GM12875 (cell line): ENCODE measurements around the gene SLC23A3.

Source experiments
- H3K4me3 ChIP-seq: one replicate; pipeline ENCODE4 v1.5.1; 2011; ENCODE audit warnings: low read depth, low read length, control low read depth
- CTCF ChIP-seq: IDR thresholded peaks from 2 replicates; pipeline ENCODE4 v1.5.1; 2011; ENCODE audit warnings: low read depth, mild to moderate bottlenecking, control low read depth, inconsistent platforms, low read length, moderate library complexity, borderline replicate concordance; ENCODE audit not compliant: insufficient read depth

SLC23A3 gene

DNA sequence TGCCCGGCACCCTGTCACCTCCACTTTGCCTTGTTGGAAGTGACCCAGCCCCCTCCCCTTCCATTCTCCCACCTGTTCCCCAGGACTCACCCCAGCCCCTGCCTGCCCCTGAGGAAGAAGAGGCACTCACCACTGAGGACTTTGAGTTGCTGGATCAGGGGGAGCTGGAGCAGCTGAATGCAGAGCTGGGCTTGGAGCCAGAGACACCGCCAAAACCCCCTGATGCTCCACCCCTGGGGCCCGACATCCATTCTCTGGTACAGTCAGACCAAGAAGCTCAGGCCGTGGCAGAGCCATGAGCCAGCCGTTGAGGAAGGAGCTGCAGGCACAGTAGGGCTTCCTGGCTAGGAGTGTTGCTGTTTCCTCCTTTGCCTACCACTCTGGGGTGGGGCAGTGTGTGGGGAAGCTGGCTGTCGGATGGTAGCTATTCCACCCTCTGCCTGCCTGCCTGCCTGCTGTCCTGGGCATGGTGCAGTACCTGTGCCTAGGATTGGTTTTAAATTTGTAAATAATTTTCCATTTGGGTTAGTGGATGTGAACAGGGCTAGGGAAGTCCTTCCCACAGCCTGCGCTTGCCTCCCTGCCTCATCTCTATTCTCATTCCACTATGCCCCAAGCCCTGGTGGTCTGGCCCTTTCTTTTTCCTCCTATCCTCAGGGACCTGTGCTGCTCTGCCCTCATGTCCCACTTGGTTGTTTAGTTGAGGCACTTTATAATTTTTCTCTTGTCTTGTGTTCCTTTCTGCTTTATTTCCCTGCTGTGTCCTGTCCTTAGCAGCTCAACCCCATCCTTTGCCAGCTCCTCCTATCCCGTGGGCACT, 12.7 kb upstream of the SLC23A3 start:
- no peak overlapping the region for H3K4me3 ChIP-seq
- no peak for TF ChIP-seq CTCF

DNA sequence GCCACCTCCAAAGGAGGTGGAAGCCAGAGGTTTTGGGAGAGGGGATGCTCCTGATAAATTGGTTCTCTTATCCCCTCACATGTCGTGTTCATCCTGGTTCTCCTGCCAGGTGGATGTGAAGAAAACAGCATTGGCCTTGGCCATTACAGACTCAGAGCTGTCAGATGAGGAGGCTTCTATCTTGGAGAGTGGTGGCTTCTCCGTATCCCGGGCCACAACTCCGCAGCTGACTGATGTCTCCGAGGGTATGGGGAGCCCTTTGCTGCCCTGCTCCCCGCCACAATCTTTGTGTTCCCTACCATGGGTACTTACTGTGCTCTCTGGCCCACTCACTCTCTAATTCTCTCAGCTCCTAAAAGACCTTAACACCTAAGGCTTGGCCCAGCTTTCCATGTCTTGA, 11.7 kb upstream of the SLC23A3 start:
- no peak for TF ChIP-seq CTCF
- H3K4me3 ChIP-seq = no peak overlapping the region

- no peak for TF ChIP-seq CTCF
Measured at GRCh38 chr2:219180961-219181360, 11.1 kb upstream of the SLC23A3 start.

GRCh38 chr2:219179601-219180465, 10.0 kb upstream of the SLC23A3 start:
- no peak for TF ChIP-seq CTCF
- no peak overlapping the region for H3K4me3 ChIP-seq

More at GRCh38 chr2:219180961-219181360, 11.1 kb upstream of the SLC23A3 start:
- no peak overlapping the region for H3K4me3 ChIP-seq

GRCh38 chr2:219178377-219179175, 8.7 kb upstream of the SLC23A3 start:
- peak overlapping the region; percentile 64 for H3K4me3 ChIP-seq
- no peak for TF ChIP-seq CTCF

DNA sequence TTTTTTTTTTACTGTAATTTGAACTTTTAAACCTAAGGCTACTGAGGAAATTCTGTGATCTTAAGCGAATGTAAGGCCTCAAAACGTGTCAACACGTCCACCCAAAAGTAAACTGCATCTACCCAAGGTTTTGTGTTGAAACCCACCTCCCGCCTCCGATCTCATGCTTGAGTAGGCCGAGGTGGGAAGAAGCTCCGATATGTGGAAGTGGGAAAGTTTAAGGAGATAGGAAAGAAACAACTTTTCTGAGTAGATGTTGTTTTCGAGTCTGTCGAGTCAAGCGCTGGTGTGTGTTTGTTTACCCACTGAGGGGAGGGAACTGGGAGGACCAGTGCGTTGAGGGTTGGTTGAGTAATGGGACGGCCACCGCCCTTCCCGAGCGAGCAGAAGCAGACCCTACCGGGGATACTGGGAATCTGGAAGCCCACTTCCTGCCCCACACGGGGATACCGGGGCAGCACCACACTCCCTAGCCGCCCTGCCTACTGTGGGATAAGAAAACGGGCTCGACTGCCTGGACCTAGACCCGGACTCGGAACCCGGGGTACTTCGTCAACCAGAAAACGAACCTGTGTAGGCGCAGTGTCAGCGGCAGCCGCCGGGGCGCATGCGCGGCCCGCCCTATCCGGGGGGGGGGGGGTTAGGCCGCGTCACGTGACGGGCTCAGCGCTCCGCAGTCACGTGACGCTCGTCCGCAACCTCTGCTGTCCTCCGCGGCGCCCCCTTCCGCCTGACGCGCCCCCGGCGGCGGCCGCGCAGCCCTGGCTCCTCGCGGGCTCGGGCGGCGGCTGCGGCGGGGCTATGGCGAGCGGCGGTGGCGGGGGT, 7.9 kb upstream of the SLC23A3 start, which contains the start of gene RETREG2:
Gene RETREG2, plus strand, starts transcription at position 724 of the 825 bp plus-strand sequence. Its CDS starts 78 bp downstream, at position 802.
- peak; percentile 66; the same call in 1 of the 2 replicates for TF ChIP-seq CTCF
- peak within 1 kb of the TSS; percentile 64 for H3K4me3 ChIP-seq
